ENCODE measurements around the gene DNAI2.

Gene DNAI2

GRCh38 chr17:74304184-74304583 lies 30.1 kb downstream of the DNAI2 start:
- Histone ChIP-seq H2AFZ (ENCODE audit: low read length) (no peak overlapping the region), H3K9me2 (replicated peaks; ENCODE audit: low read depth, low read length) (no peaks in the 10 kb centered on the region), H3K4me3 (ENCODE audit: low read length, poor library complexity, severe bottlenecking) (no peak overlapping the region), H3K79me2 (ENCODE audit: insufficient read depth, low read length) (no peaks in the 10 kb centered on the region), H3K36me3 (ENCODE audit: insufficient read depth, low read length) (no peaks in the 10 kb centered on the region), H3K4me1 (ENCODE audit: insufficient read depth, low read length, poor library complexity, severe bottlenecking) (no peaks in the 10 kb centered on the region), H3K4me2 (ENCODE audit: low read depth, low read length, poor library complexity, severe bottlenecking) (no peak overlapping the region), H3F3A (ENCODE audit: low read depth) (no peaks in the 10 kb centered on the region), H3K27me3 (ENCODE audit: insufficient read depth, low read length, poor library complexity, severe bottlenecking) (no peaks in the 10 kb centered on the region), H4K20me1 (ENCODE audit: insufficient read depth, low read length, poor library complexity, severe bottlenecking) (no peaks in the 10 kb centered on the region), H3K9me3 (ENCODE audit: insufficient read depth, low read depth, low read length) (no peaks in the 10 kb centered on the region), H3K9ac (ENCODE audit: low read depth, low read length, poor library complexity, severe bottlenecking) (no peak overlapping the region)
- TF ChIP-seq, protein P1, sequence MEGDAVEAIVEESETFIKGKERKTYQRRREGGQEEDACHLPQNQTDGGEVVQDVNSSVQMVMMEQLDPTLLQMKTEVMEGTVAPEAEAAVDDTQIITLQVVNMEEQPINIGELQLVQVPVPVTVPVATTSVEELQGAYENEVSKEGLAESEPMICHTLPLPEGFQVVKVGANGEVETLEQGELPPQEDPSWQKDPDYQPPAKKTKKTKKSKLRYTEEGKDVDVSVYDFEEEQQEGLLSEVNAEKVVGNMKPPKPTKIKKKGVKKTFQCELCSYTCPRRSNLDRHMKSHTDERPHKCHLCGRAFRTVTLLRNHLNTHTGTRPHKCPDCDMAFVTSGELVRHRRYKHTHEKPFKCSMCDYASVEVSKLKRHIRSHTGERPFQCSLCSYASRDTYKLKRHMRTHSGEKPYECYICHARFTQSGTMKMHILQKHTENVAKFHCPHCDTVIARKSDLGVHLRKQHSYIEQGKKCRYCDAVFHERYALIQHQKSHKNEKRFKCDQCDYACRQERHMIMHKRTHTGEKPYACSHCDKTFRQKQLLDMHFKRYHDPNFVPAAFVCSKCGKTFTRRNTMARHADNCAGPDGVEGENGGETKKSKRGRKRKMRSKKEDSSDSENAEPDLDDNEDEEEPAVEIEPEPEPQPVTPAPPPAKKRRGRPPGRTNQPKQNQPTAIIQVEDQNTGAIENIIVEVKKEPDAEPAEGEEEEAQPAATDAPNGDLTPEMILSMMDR (conservative IDR thresholded peaks at IDR 0.05; ENCODE audit: low read length) = no peak

- Histone ChIP-seq H3K36me3 (ENCODE audit: insufficient read depth, low read length) (no peaks in the 10 kb centered on the region), H3K4me3 (ENCODE audit: low read length, poor library complexity, severe bottlenecking) (no peak overlapping the region), H3K9me2 (replicated peaks; ENCODE audit: low read depth, low read length) (no peaks in the 10 kb centered on the region), H3K4me2 (ENCODE audit: low read depth, low read length, poor library complexity, severe bottlenecking) (no peak overlapping the region), H3K4me1 (ENCODE audit: insufficient read depth, low read length, poor library complexity, severe bottlenecking) (no peaks in the 10 kb centered on the region), H4K20me1 (ENCODE audit: insufficient read depth, low read length, poor library complexity, severe bottlenecking) (no peaks in the 10 kb centered on the region), H2AFZ (ENCODE audit: low read length) (no peak overlapping the region), H3K27me3 (ENCODE audit: insufficient read depth, low read length, poor library complexity, severe bottlenecking) (no peaks in the 10 kb centered on the region), H3F3A (ENCODE audit: low read depth) (no peaks in the 10 kb centered on the region), H3K79me2 (ENCODE audit: insufficient read depth, low read length) (no peaks in the 10 kb centered on the region), H3K9me3 (ENCODE audit: insufficient read depth, low read depth, low read length) (no peaks in the 10 kb centered on the region), H3K9ac (ENCODE audit: low read depth, low read length, poor library complexity, severe bottlenecking) (no peak overlapping the region)
- TF ChIP-seq EZH2phosphoT487 (IDR thresholded peaks at IDR 0.05; ENCODE audit: borderline replicate concordance) = no peak
- TF ChIP-seq, protein P1 (conservative IDR thresholded peaks at IDR 0.05; ENCODE audit: low read length) = peak; percentile 29
These were observed 32.0 kb downstream of the DNAI2 start for GRCh38 chr17:74305865-74306654.

- H3K79me2 ChIP-seq (ENCODE audit: insufficient read depth, low read length) = no peaks in the 10 kb centered on the region
- H3K9me2 ChIP-seq (replicated peaks; ENCODE audit: low read depth, low read length) = no peaks in the 10 kb centered on the region
- TF ChIP-seq, protein P1 (conservative IDR thresholded peaks at IDR 0.05; ENCODE audit: low read length) = no peak
- no peak for TF ChIP-seq EZH2phosphoT487 (IDR thresholded peaks at IDR 0.05; ENCODE audit: borderline replicate concordance)
- no peak overlapping the region for H2AFZ ChIP-seq (ENCODE audit: low read length)
- no peaks in the 10 kb centered on the region for H3K36me3 ChIP-seq (ENCODE audit: insufficient read depth, low read length)
- no peaks in the 10 kb centered on the region for H3K4me1 ChIP-seq (ENCODE audit: insufficient read depth, low read length, poor library complexity, severe bottlenecking)
- no peaks in the 10 kb centered on the region for H3F3A ChIP-seq (ENCODE audit: low read depth)
- H3K4me3 ChIP-seq (ENCODE audit: low read length, poor library complexity, severe bottlenecking) = no peak overlapping the region
- no peak overlapping the region for H3K9ac ChIP-seq (ENCODE audit: low read depth, low read length, poor library complexity, severe bottlenecking)
- H3K9me3 ChIP-seq (ENCODE audit: insufficient read depth, low read depth, low read length) = peaks cover 8% of the 10 kb centered on the region; the same call in 1 of the 2 replicates
- H3K27me3 ChIP-seq (ENCODE audit: insufficient read depth, low read length, poor library complexity, severe bottlenecking) = no peaks in the 10 kb centered on the region
- H4K20me1 ChIP-seq (ENCODE audit: insufficient read depth, low read length, poor library complexity, severe bottlenecking) = no peaks in the 10 kb centered on the region
- H3K4me2 ChIP-seq (ENCODE audit: low read depth, low read length, poor library complexity, severe bottlenecking) = no peak overlapping the region
These were observed 34.1 kb downstream of the DNAI2 start for GRCh38 chr17:74307984-74308773.

Data from Loucy (cell line).